HEK293 (cell line): ENCODE results near the gene GPR35.

Experiments used
- CTCF ChIA-PET: fragments of 350-600 bp; formaldehyde crosslinking; extraction: SDS; loops from one replicate; lab custom pipeline; 2021; ENCODE audit warnings: antibody characterized with exemption; lab: Yijun Ruan, JAX
- POLR2A ChIA-PET: fragments of 300-600 bp; formaldehyde crosslinking; extraction: SDS; loops from one replicate; lab custom pipeline; 2020; ENCODE audit warnings: antibody characterized with exemption, inconsistent platforms; lab: Yijun Ruan, JAX
- H3K27ac ChIP-seq: fragments of 200-500 bp; sonication (Bioruptor generic); 2 replicates; pipeline ENCODE4 v1.5.1; 2014; ENCODE audit warnings: low read depth, low read length, control low read depth, inconsistent platforms; ENCODE audit errors: extremely low read depth
- H3K36me3 ChIP-seq, 2 experiments: fragments of 200-500 bp in 1 of 2; sonication (Bioruptor generic) in 1 of 2; 1 replicate in 1 of 2; 2 replicates in 1 of 2; pipeline ENCODE4 v1.5.1; 2014 to 2017; ENCODE audit warnings: inconsistent platforms in 2 of 2, low read length in 2 of 2; ENCODE audit not compliant: control insufficient read depth in 2 of 2, insufficient read depth in 1 of 2
- H3K4me1 ChIP-seq: fragments of 200-500 bp; sonication (Bioruptor generic); 2 replicates; pipeline ENCODE4 v1.5.1; 2014; ENCODE audit warnings: mild to moderate bottlenecking, low read length, inconsistent platforms; ENCODE audit not compliant: control insufficient read depth, insufficient read depth
- H3K4me3 ChIP-seq: 2 replicates; pipeline ENCODE4 v1.5.1; 2011; ENCODE audit warnings: low read depth, mild to moderate bottlenecking, control low read depth, low read length, moderate library complexity
- H3K9me3 ChIP-seq: fragments of 200-500 bp; sonication (Bioruptor generic); 2 replicates; pipeline ENCODE4 v1.5.1; 2014; ENCODE audit warnings: low read depth, low read length, inconsistent platforms; ENCODE audit not compliant: control insufficient read depth, insufficient read depth
- CTCF ChIP-seq: fragments of 450-650 bp; formaldehyde crosslinking; IDR thresholded peaks from 2 replicates; pipeline ENCODE4 v1.5.1; 2016; ENCODE audit warnings: missing biosample characterization, missing genetic modification characterization
- GLIS2 ChIP-seq: fragments of 450-650 bp; formaldehyde crosslinking; IDR thresholded peaks from 2 replicates; pipeline ENCODE4 v1.5.1; 2016; ENCODE audit warnings: missing biosample characterization, missing genetic modification characterization
- KLF17 ChIP-seq: fragments of 450-650 bp; formaldehyde crosslinking; IDR thresholded peaks from 2 replicates; pipeline ENCODE4 v1.5.1; 2016; ENCODE audit warnings: missing biosample characterization, missing genetic modification characterization
- ZBTB1 ChIP-seq: fragments of 450-650 bp; formaldehyde crosslinking; IDR thresholded peaks from 2 replicates; pipeline ENCODE4 v1.5.1; 2016; ENCODE audit warnings: missing biosample characterization, missing genetic modification characterization
- ZBTB6 ChIP-seq: fragments of 450-650 bp; formaldehyde crosslinking; IDR thresholded peaks from 2 replicates; pipeline ENCODE4 v1.5.1; 2017; ENCODE audit warnings: missing biosample characterization, missing genetic modification characterization
- ZFHX2 ChIP-seq: fragments of 450-650 bp; formaldehyde crosslinking; conservative IDR thresholded peaks from 2 replicates; pipeline ENCODE4 v1.5.1; 2016; ENCODE audit warnings: missing biosample characterization, missing genetic modification characterization
- ZFP69B ChIP-seq: fragments of 450-650 bp; formaldehyde crosslinking; IDR thresholded peaks from 2 replicates; pipeline ENCODE4 v1.5.1; 2016; ENCODE audit warnings: missing biosample characterization, missing genetic modification characterization
- ZNF133 ChIP-seq: fragments of 450-650 bp; formaldehyde crosslinking; IDR thresholded peaks from 2 replicates; pipeline ENCODE4 v1.5.1; 2016; ENCODE audit warnings: missing biosample characterization, missing genetic modification characterization
- ZNF175 ChIP-seq: fragments of 450-650 bp; formaldehyde crosslinking; IDR thresholded peaks from 2 replicates; pipeline ENCODE4 v1.5.1; 2016; ENCODE audit warnings: missing biosample characterization, missing genetic modification characterization
- ZNF24 ChIP-seq: fragments of 450-650 bp; formaldehyde crosslinking; IDR thresholded peaks from 2 replicates; pipeline ENCODE4 v1.5.1; 2016; ENCODE audit warnings: missing biosample characterization, missing genetic modification characterization
- ZNF561 ChIP-seq: fragments of 450-650 bp; IDR thresholded peaks from 2 replicates; pipeline ENCODE4 v1.5.1; 2018; ENCODE audit warnings: missing biosample characterization, missing genetic modification characterization, borderline replicate concordance
- ZNF585B ChIP-seq: fragments of 450-650 bp; formaldehyde crosslinking; IDR thresholded peaks from 2 replicates; pipeline ENCODE4 v1.5.1; 2016; ENCODE audit warnings: missing biosample characterization, missing genetic modification characterization
- ZNF624 ChIP-seq: fragments of 450-650 bp; formaldehyde crosslinking; IDR thresholded peaks from 2 replicates; pipeline ENCODE4 v1.5.1; 2017; ENCODE audit warnings: missing biosample characterization, missing genetic modification characterization
- ZNF654 ChIP-seq: fragments of 450-650 bp; formaldehyde crosslinking; IDR thresholded peaks from 2 replicates; pipeline ENCODE4 v1.5.1; 2016; ENCODE audit warnings: low read depth, missing biosample characterization, missing genetic modification characterization
- ZNF658 ChIP-seq: fragments of 450-650 bp; formaldehyde crosslinking; IDR thresholded peaks from 2 replicates; pipeline ENCODE4; 2016; ENCODE audit warnings: missing biosample characterization, missing genetic modification characterization
- ZNF776 ChIP-seq: fragments of 450-650 bp; formaldehyde crosslinking; IDR thresholded peaks from 2 replicates; pipeline ENCODE4 v1.5.0; 2017; ENCODE audit warnings: missing biosample characterization, missing genetic modification characterization, borderline replicate concordance
- TF ChIP-seq, protein P1 (sequence below): fragments of 450-650 bp; formaldehyde crosslinking; IDR thresholded peaks from 2 replicates; pipeline ENCODE4; 2016; ENCODE audit warnings: missing biosample characterization, missing genetic modification characterization

Gene GPR35

GRCh38 chr2:240647503-240648154 lies 22.3 kb downstream of the GPR35 start:
- H3K4me1 ChIP-seq: no peaks in the 10 kb centered on the region
- no peaks in the 10 kb centered on the region for H3K9me3 ChIP-seq
- POLR2A ChIA-PET: no interaction called here
- CTCF ChIA-PET: no interaction called here
- no peaks in the 10 kb centered on the region for H3K36me3 ChIP-seq
- H3K4me3 ChIP-seq: no peak overlapping the region
- H3K27ac ChIP-seq: no peak overlapping the region
- TF ChIP-seq KLF17 (tag by site-specific recombination) (no peak), ZBTB6 (no peak), ZFP69B (tag by site-specific recombination) (no peak), ZNF658 (tag by site-specific recombination) (no peak), ZNF175 (tag by site-specific recombination) (no peak), ZNF24 (no peak), ZFHX2 (tag by site-specific recombination) (no peak), ZNF133 (tag by site-specific recombination) (no peak), ZNF654 (tag by site-specific recombination) (no peak)

DNA sequence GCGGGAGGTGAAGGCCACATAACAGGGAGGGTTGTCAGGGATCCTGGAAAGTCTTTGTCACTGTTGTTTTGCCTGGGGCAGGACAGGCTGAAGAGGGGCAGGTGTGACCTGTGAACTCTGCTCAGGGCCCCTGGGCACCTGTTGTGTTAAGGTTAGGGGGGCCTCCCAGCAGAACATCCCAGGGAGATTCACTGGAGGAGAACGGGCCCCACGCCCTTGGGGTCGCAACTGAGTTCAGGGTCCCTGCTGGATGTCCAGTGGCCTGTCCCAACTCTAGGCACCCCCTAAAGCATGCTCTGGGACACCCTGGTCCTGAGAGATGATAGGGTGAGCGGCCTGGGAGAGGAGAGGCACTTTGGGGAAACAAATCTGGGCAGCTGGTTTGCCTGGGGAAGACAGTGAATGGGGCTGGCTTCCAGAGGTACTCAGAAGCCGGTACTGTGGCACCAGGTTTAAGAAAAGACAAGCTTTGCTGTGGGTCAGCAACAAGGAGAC lies 22.9 kb downstream of the GPR35 start:
- ChIA-PET POLR2A (no interaction called here), CTCF (interaction anchor here (0.7 kb wide), 1 partner anchor 95 kb away, joined by 4 read pairs; no protein-coding TSS in a partner anchor)
- H3K36me3 ChIP-seq: no peaks in the 10 kb centered on the region
- H3K27ac ChIP-seq: no peak overlapping the region
- H3K4me1 ChIP-seq: no peaks in the 10 kb centered on the region
- TF ChIP-seq GLIS2 (no peak), ZNF776 (tag by site-specific recombination) (no peak), ZNF561 (tag by site-specific recombination) (no peak), CTCF (tag by site-specific recombination) (no peak), ZNF585B (tag by site-specific recombination) (no peak), ZNF624 (tag by site-specific recombination) (no peak), ZBTB1 (no peak)
- TF ChIP-seq, protein P1, sequence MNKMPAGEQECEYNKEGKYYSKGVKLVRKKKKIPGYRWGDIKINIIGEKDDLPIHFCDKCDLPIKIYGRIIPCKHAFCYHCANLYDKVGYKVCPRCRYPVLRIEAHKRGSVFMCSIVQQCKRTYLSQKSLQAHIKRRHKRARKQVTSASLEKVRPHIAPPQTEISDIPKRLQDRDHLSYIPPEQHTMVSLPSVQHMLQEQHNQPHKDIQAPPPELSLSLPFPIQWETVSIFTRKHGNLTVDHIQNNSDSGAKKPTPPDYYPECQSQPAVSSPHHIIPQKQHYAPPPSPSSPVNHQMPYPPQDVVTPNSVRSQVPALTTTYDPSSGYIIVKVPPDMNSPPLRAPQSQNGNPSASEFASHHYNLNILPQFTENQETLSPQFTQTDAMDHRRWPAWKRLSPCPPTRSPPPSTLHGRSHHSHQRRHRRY (tag by site-specific recombination): no peak
- no peak overlapping the region for H3K4me3 ChIP-seq
- no peaks in the 10 kb centered on the region for H3K9me3 ChIP-seq
